HCT116 (cell line): ENCODE results near the gene MRPS23.

Experiments
- CTCF ChIP-seq, 3 experiments: fragments of 200-600 bp in 1 of 3; sonication (generic) in 1 of 3; IDR thresholded peaks in 2 of 3; conservative IDR thresholded peaks in 1 of 3; 2 replicates each; pipeline ENCODE4 v1.5.1; 2012 to 2017; ENCODE audit warnings: low read depth in 2 of 3, low read length in 2 of 3, antibody characterized with exemption in 1 of 3, borderline replicate concordance in 1 of 3, control low read depth in 1 of 3, mild to moderate bottlenecking in 1 of 3, mixed read lengths in 1 of 3, mixed run types in 1 of 3, moderate library complexity in 1 of 3; ENCODE audit not compliant: insufficient read depth in 1 of 3
- POLR2A ChIP-seq: IDR thresholded peaks from 2 replicates; pipeline ENCODE4 v1.7.0; 2011; ENCODE audit warnings: borderline replicate concordance; ENCODE audit not compliant: insufficient read depth, insufficient read length; ENCODE audit errors: extremely low read depth
- POLR2AphosphoS5 ChIP-seq: IDR thresholded peaks from 2 replicates; pipeline ENCODE4 v1.6.1; 2011; ENCODE audit warnings: mild to moderate bottlenecking, low read depth, low read length, moderate library complexity

- TF ChIP-seq POLR2AphosphoS5 (no peak), CTCF (IDR thresholded peaks at IDR 0.05 in 2 of 3, conservative IDR thresholded peaks at IDR 0.05 in 1 of 3; ENCODE audit: borderline replicate concordance in 1 of 3, insufficient read depth in 1 of 3, low read depth in 2 of 3, low read length in 2 of 3) (no peak), POLR2A (no peak)
Observed at GRCh38 chr17:57860414-57860999, 10.7 kb upstream of the MRPS23 start.
